Breast epithelium (tissue), 4 donors: ENCODE measurements around the gene NDUFV2. TPM values are rescaled to one million over a fixed set of nuclear protein-coding genes. Genes with fewer than 3 reads are reported as not detected.

ENCODE experiments used
- DNase-seq, 2 donors: peaks; one replicate each; pipeline ENCODE4 v3.0.0-alpha.2; 2019; ENCODE audit warnings: low spot score in 2 of 2
- H3K27ac ChIP-seq, 2 donors: fragments of 200-600 bp; sonication (generic) in 1 of 2; one replicate each; pipeline ENCODE4 v1.5.1; 2016 to 2019; ENCODE audit warnings: mild to moderate bottlenecking in 1 of 2
- H3K27me3 ChIP-seq, 2 donors: fragments of 200-600 bp; sonication (generic) in 1 of 2; one replicate each; pipeline versions ENCODE4 v1.5.1 to v1.6.0; 2017 to 2019; ENCODE audit warnings: control low read depth in 1 of 2, mild to moderate bottlenecking in 1 of 2
- H3K36me3 ChIP-seq: fragments of 200-600 bp; one replicate; pipeline ENCODE4 v1.5.1; 2019
- H3K4me1 ChIP-seq, 2 donors: fragments of 200-600 bp; sonication (generic); one replicate each; pipeline ENCODE4 v1.5.1; 2016 to 2019; ENCODE audit warnings: control low read depth in 1 of 2
- H3K4me3 ChIP-seq, 3 donors: fragments of 200-600 bp; sonication (generic); 1 replicate in 2 of 3; 2 replicates in 1 of 3; pipeline ENCODE4 v1.5.1; 2016 to 2019; ENCODE audit warnings: mild to moderate bottlenecking in 3 of 3, moderate library complexity in 2 of 3
- H3K9me3 ChIP-seq, 2 donors: fragments of 200-600 bp; sonication (generic) in 1 of 2; one replicate each; pipeline ENCODE4 v1.5.1; 2016 to 2019; ENCODE audit warnings: control low read depth in 1 of 2
- POLR2A ChIP-seq: fragments of 450-650 bp; IDR thresholded peaks from one replicate; pipeline ENCODE4 v1.6.1; 2016; ENCODE audit warnings: antibody characterized with exemption, mild to moderate bottlenecking, moderate library complexity
- POLR2AphosphoS5 ChIP-seq, 3 donors: sonication (generic); formaldehyde crosslinking; IDR thresholded peaks; one replicate each; pipeline ENCODE4 v1.6.1; 2017; ENCODE audit warnings: antibody characterized with exemption in 3 of 3
- intact Hi-C: fragments of 100-400 bp; cut with DNase I; formaldehyde crosslinking; loops from one replicate; pipeline ENCODE4 v1.15.1; 2023; ENCODE audit warnings: low total_unique reads
- total RNA-seq, 3 donors: library from RNA; depleted of rRNA; stranded (reverse); fragments of >200 nt; gene quantifications; one replicate each; pipeline ENCODE4 v1.1.0, GENCODE V29; 2016
- TF ChIP-seq, protein P1 (sequence below), 3 donors: fragments of 450-650 bp; IDR thresholded peaks; one replicate each; pipeline ENCODE4 v1.5.1; 2016 to 2017; ENCODE audit warnings: antibody characterized with exemption in 3 of 3, mild to moderate bottlenecking in 3 of 3, moderate library complexity in 3 of 3

NDUFV2 gene
- total RNA-seq, 3 donors from 2014 or later: 106 to 116 (median 113) TPM

GRCh38 chr18:9058406-9058805 is 44.1 kb upstream of the NDUFV2 start:
- no peaks in the 10 kb centered on the region for H3K27me3 ChIP-seq
- intact Hi-C loops: no loop called here
- H3K4me3 ChIP-seq: no peak overlapping the region
- TF ChIP-seq, protein P1, sequence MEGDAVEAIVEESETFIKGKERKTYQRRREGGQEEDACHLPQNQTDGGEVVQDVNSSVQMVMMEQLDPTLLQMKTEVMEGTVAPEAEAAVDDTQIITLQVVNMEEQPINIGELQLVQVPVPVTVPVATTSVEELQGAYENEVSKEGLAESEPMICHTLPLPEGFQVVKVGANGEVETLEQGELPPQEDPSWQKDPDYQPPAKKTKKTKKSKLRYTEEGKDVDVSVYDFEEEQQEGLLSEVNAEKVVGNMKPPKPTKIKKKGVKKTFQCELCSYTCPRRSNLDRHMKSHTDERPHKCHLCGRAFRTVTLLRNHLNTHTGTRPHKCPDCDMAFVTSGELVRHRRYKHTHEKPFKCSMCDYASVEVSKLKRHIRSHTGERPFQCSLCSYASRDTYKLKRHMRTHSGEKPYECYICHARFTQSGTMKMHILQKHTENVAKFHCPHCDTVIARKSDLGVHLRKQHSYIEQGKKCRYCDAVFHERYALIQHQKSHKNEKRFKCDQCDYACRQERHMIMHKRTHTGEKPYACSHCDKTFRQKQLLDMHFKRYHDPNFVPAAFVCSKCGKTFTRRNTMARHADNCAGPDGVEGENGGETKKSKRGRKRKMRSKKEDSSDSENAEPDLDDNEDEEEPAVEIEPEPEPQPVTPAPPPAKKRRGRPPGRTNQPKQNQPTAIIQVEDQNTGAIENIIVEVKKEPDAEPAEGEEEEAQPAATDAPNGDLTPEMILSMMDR (IDR thresholded peaks at IDR 0.05): no peak
- TF ChIP-seq POLR2A: no peak
- TF ChIP-seq POLR2AphosphoS5 (IDR thresholded peaks at IDR 0.05): no peak
- H3K4me1 ChIP-seq: peaks cover 0 to 8% of the 10 kb centered on the region in 2 donors
- DNase-seq: no peak
- no peaks in the 10 kb centered on the region for H3K9me3 ChIP-seq
- no peaks in the 10 kb centered on the region for H3K36me3 ChIP-seq
- H3K27ac ChIP-seq: peak overlapping the region; percentile 14 to 19

GRCh38 chr18:9062418-9062751 is 40.1 kb upstream of the NDUFV2 start:
- TF ChIP-seq POLR2A: no peak
- no peak for TF ChIP-seq POLR2AphosphoS5 (IDR thresholded peaks at IDR 0.05)
- TF ChIP-seq, protein P1 (IDR thresholded peaks at IDR 0.05): no peak
- no peak for DNase-seq
- Histone ChIP-seq H3K9me3 (no peaks in the 10 kb centered on the region), H3K27ac (no peak overlapping the region), H3K36me3 (no peaks in the 10 kb centered on the region), H3K27me3 (no peaks in the 10 kb centered on the region), H3K4me3 (no peak overlapping the region), H3K4me1 (no peaks in the 10 kb centered on the region)
- intact Hi-C loops: loop anchor here (10.0 kb wide), 1 partner anchor 82 kb away; no protein-coding TSS in a partner anchor

DNA sequence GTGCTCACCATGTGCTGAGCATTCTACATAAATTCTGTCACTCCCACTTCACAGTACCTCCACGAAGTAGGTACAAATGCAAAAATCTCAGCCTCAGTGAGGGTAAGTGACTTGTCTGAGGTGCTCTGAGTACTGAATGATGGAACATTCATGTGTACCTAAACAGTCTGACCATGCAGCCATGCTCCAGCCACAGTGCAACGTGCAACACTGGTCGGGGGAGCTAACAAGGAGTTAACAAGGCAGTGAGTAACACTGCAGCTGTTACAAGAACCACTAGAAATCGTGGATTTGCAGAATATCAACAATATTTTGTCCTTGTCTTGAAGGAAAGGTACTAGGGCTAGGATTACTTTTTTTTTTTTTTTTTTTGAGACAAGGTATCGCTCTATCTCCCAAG is 36.6 kb upstream of the NDUFV2 start:
- Histone ChIP-seq H3K9me3 (no peaks in the 10 kb centered on the region), H3K36me3 (no peaks in the 10 kb centered on the region), H3K27ac (no peak overlapping the region), H3K4me1 (no peaks in the 10 kb centered on the region), H3K4me3 (no peak overlapping the region), H3K27me3 (no peaks in the 10 kb centered on the region)
- no peak for DNase-seq
- intact Hi-C loops: loop anchor here (10.0 kb wide), 1 partner anchor 79 kb away; no protein-coding TSS in a partner anchor
- TF ChIP-seq POLR2AphosphoS5 (IDR thresholded peaks at IDR 0.05) (no peak), POLR2A (no peak)
- TF ChIP-seq, protein P1 (IDR thresholded peaks at IDR 0.05): no peak

DNA sequence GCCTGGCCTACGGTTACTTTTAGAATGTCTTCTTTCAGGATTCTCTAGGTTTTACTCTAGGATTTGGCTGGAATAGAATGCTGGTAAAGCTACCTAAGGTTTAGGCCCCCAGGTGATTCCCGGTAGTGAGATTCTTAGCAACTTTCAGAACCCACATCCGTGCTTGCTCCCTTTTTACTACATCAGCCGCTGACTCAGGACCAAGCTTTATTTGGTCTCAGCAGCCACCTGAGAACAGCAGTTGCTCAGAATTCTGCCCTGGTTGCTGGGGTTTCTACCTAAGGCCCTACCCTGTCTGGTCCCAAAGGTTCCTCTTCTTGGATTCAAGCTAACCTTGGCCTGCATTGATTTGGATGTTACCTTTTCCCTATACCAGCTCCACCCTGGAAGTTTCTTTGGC is 36.1 kb upstream of the NDUFV2 start:
- no peak for DNase-seq
- H3K4me1 ChIP-seq: no peaks in the 10 kb centered on the region
- H3K9me3 ChIP-seq: no peaks in the 10 kb centered on the region
- no peak overlapping the region for H3K4me3 ChIP-seq
- intact Hi-C loops: loop anchor here (10.0 kb wide), 1 partner anchor 78 kb away; no protein-coding TSS in a partner anchor
- TF ChIP-seq POLR2A: no peak
- TF ChIP-seq POLR2AphosphoS5 (IDR thresholded peaks at IDR 0.05): no peak
- TF ChIP-seq, protein P1 (IDR thresholded peaks at IDR 0.05): no peak
- no peaks in the 10 kb centered on the region for H3K36me3 ChIP-seq
- no peak overlapping the region for H3K27ac ChIP-seq
- H3K27me3 ChIP-seq: no peaks in the 10 kb centered on the region

- no peaks in the 10 kb centered on the region for H3K4me1 ChIP-seq
- no peaks in the 10 kb centered on the region for H3K36me3 ChIP-seq
- intact Hi-C loops: loop anchor here (10.0 kb wide), 1 partner anchor 78 kb away; no protein-coding TSS in a partner anchor
- H3K27me3 ChIP-seq: no peaks in the 10 kb centered on the region
- no peak overlapping the region for H3K27ac ChIP-seq
- no peaks in the 10 kb centered on the region for H3K9me3 ChIP-seq
- no peak overlapping the region for H3K4me3 ChIP-seq
- TF ChIP-seq POLR2A: no peak
- TF ChIP-seq, protein P1 (IDR thresholded peaks at IDR 0.05): no peak
- TF ChIP-seq POLR2AphosphoS5 (IDR thresholded peaks at IDR 0.05): no peak
- no peak for DNase-seq
These were observed 35.6 kb upstream of the NDUFV2 start for GRCh38 chr18:9066817-9067306.
